Stimulated activated CD4-positive, alpha-beta T cell treated with anti-CD3 and anti-CD28 coated beads, Interleukin-12 subunit alpha, Interleukin-12 subunit beta, amount 100 ng/mL, for 4 hours (primary cell): ENCODE data around the gene RUFY2.

Experiments used
- DNase-seq: peaks from one replicate; pipeline ENCODE4 v3.0.0-alpha.2; 2020

Gene RUFY2

DNA sequence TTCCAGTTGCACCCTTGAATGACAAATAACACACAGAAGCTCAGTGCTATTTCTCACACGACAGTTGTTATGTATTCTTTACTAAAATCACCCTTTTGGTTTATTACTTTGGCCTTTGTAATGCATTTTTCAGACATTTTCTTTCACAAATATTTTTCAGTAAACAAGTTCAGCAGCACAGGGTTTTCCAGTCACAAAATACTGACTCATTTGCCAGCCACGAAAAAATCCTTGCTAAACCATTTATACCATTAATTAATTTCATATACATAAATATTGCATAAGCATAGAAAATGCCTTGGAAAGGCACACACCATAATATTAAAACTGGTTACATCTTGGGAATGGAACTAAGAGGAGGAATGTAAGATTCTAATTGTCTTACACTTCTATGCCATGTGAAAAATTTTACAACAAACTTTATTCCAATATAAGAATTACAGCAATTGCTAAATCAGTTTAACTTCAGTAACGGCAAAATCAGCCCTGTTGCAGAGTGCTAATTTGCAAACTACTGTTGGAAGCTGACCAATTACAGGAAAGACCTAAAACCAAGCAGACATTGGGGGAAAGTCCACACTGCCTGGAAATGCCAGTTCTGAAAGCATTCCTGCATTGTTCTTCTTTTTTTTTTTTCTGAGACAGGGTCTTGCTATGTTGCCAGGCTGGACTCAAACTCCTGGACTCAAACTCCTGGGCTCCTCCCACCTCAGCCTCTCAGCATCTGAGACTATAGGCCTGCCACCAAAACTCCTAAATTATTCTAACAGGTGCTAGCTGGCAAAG lies 42.8 kb downstream of the RUFY2 start:
- DNase-seq = no peak

- no peak for DNase-seq
These were observed 44.5 kb downstream of the RUFY2 start for GRCh38 chr10:68362590-68362989.

GRCh38 chr10:68359189-68359588 lies 47.9 kb downstream of the RUFY2 start:
- DNase-seq = no peak

- no peak for DNase-seq
These were observed 53.5 kb downstream of the RUFY2 start for GRCh38 chr10:68353537-68353936.

GRCh38 chr10:68348265-68348741 lies 58.8 kb downstream of the RUFY2 start:
- peak; percentile 33 for DNase-seq

DNA sequence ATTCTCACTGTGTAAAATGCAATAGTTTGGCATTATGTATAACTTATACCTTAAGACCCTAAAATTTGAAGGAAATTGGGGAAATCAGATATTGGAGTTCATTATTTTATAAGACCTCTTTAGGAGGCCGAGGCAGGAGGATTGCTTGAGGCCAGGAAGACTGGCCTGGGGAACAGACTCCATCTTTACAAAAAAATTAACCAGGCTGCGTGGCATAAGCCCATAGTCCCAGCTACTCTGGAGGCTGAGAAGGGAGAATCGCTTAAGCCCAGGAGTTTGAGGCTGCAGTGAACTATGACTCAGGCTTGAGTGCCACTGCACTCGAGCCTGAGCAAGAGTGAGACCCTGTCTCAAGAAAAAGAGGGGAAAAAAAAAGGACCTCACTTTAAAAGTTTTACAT lies 60.3 kb downstream of the RUFY2 start:
- no peak for DNase-seq

DNA sequence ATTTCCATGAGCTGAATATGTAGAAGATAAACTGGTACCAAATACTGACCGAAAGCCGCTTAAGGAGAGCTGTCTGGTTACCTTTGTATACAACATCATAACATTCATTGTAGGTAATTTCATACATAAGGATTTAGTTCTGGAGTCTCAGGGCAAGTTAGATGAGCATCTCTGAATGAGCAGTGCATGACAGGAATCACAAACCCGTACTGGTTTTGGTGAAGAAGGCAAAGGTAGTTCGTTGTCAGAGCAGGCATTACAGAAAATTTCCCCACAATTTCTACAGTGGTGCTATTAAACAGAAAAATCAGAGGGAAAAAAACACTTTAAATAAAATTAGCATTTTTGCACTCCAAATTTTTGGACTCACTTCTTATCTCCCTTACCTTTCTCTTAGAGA lies 61.5 kb downstream of the RUFY2 start:
- DNase-seq = no peak

- no peak for DNase-seq
These were observed 64.1 kb downstream of the RUFY2 start for GRCh38 chr10:68342909-68343516.

DNA sequence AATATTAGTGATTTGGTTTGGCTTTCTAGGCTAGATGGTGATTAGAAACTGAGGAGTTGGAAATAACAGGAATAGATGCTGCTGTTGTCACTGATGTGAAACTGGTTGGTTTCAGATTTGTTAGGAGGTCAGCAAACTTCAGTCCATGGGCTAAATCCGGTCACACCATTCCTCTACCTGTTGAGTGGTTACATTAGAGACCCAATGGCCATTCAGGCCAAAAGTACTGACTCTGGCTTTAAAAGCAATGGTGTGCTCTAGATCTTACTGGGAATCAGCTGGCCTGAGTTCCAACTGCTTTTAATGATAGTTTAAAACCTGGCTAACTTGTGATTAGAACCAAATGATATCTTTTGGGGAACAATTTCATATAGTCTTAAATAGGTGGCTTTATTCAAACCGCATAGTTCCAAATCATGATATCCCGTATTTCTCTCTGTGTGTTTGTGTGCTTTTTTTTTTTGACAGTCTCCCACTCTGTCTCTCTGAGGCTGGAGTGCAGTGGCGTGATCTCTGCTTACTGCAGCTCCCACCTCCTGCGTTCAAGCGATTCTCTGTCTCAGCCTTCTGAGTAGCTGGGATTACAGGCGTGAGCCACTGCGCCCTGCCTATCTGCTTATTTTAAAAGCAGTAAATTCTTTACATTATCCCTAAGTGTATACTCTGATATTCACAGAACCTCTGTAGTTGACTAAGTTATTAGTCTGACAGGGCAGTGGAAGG lies 66.6 kb downstream of the RUFY2 start:
- DNase-seq = no peak

- no peak for DNase-seq
These were observed 70.2 kb downstream of the RUFY2 start for GRCh38 chr10:68336754-68337351.

GRCh38 chr10:68334672-68335467 lies 72.2 kb downstream of the RUFY2 start:
- no peak for DNase-seq

DNA sequence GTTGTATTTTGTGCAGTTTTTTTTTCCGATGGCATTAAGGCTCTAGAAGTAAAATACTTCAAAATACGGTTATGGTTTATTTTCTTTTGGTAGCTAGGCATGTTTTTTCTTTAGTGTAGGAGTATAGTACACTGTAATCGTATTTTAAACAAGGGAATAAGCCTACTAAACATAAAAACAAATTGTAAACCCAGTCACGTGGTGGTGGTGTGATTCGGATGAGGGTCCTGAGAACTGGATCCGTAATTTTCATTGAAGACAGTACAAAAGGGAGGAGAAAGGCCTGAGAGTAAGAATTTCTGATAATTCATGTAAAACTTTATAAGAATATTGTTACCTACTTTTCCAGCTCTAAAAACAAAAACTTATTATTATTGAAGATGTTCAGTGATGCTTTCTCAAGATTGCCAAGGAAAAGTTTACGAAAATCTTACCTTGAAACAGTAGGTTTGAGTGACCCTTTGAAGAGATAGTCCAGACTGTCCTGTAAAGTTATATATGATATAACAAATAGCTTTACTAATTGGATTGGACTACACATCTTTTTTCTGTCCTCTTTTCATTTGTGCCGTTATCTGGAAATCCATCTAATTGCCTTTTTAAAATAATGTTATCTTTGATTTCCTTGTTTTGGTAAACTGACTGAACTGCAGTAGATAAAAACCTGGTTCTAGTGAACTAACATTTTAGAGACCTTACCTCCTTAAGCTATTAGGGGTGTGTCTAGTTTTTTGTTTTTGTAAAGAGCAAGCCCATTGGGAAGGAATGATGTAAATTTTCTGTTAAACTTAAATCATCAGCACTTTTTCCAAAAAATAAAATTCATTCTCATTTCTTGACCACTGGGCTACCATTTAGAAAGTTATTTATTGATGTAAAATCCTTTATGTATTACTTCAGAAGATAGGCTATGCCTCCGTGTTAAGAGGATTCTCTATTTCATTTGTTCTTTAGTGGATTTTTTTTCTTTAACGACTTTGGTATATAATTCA lies 73.3 kb downstream of the RUFY2 start:
- DNase-seq = no peak

DNA sequence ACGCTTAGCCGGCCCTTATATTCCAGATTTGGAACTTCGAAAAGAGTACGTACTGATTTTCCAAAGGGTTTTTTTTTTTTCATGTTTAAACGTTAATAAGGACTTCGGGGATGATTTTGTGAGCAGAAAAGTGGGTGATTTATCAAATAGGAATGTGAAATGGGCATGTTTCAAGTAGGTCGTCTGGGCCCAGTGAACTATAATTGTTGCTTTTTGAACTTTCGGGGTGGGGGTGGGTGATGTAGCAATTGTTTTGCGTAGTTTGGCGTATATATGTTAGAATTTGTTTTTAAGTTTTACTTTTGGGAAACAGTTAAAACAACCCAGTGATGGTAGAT lies 74.0 kb downstream of the RUFY2 start:
- DNase-seq = no peak

GRCh38 chr10:68332259-68333057 lies 74.6 kb downstream of the RUFY2 start, which contains the start of gene PBLD:
Gene PBLD (minus strand): TSS chr10:68332928. CDS start chr10:68306844, 26,084 bp downstream.
- peak; percentile 53 for DNase-seq

- peak; percentile 98 for DNase-seq
These were observed 75.4 kb downstream of the RUFY2 start, which contains the start of gene HNRNPH3 for GRCh38 chr10:68331455-68332258. Gene HNRNPH3 (plus strand): TSS chr10:68332064. CDS start chr10:68337222, 5,158 bp downstream.

- DNase-seq = peak; percentile 18
These were observed 76.1 kb downstream of the RUFY2 start for GRCh38 chr10:68330852-68331454.

- DNase-seq = no peak
These were observed 77.6 kb downstream of the RUFY2 start for GRCh38 chr10:68329506-68329861.

DNA sequence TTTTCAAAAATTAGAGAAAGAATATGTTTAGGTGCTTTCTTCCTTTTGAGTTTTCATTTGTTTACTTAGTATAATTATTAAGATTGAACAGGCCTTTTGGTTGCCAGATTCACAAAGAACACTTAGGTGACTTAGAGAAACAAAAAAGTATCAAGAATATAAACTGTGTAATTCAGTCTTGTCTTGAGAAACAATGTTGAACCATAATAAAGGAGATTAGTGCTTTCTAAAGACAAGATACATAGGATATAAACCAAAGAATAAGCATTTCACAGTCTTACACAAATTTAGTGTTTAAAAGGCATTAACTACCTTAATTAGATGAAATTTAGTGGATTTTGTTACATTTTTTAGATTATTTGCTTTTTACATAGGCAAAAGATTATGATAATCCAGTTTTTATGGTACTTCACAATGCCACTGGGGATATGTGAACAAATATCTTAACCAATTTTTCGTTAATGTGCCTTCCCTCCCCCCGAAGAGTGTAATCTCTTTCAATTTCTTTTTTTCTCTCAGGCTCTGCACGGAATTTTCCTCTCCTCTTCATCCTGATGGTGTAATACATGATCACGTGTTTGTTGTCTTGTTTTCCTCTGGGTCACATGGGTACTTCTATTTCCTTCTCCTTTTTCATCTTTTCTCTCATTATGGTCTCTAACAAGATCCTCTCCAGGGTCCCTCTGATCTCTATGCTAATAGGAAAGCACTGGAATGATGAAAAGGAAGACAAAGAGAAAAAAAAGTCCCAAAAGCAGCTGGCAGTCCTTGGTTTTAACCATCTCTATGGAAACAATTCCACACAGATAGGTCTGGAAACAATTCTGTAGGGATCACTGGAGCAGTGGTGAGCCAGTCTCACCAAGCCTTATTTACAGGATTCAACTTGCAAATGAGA lies 78.9 kb downstream of the RUFY2 start:
- DNase-seq = no peak
